ENCODE measurements around the gene PLA1A. TPM values are rescaled to one million over a fixed set of nuclear protein-coding genes. Genes with fewer than 3 reads are reported as not detected.

Gene PLA1A
- total RNA-seq, 4 donors from 2014 or later: 0.97 to 9.6 (median 3.2) TPM

DNA sequence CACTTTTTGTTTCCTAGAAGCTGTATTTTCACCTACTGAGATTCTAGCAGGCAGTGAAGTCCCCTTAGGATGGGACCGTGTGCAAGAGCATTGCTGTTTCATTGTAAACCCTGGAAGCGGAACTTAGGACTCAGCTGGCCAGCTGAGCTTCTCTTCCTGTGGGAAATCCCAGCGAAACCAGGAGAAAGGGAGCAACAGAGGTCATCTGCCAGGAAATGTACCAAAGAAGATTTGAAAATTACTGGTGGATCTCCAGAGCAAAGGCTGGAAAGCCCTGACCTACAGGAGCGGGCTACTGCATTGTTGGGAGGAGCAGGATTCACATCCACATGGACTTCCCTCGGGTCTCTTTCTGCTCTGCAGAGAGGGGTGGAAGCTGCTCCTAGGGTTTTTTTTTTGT is 26.0 kb upstream of the PLA1A start:
- Histone ChIP-seq H3K27me3 (no peaks in the 10 kb centered on the region), H3K9me3 (no peaks in the 10 kb centered on the region), H3K36me3 (no peaks in the 10 kb centered on the region), H3K27ac (peak overlapping the region in 3 of 4 donors; percentile 50 to 63 (median 63)), H3K4me1 (peaks cover 0 to 4% of the 10 kb centered on the region in 2 donors), H3K4me3 (no peak overlapping the region)
- DNase-seq (no peak), ATAC-seq (peak; percentile 45 to 71)
- TF ChIP-seq CTCF (IDR thresholded peaks at IDR 0.05 in 4 of 5, conservative IDR thresholded peaks at IDR 0.05 in 1 of 5): no peak
- no peak for TF ChIP-seq POLR2A (IDR thresholded peaks at IDR 0.05)
- intact Hi-C loops (cut with DNase I; ENCODE audit: low total_unique reads): no loop called here
- in situ Hi-C loops (cut with MboI; ENCODE audit: low sequenced_read_pairs in 4 of 4): loop anchor here in 1 of 4 donors (10.0 kb wide), 1 partner anchor 93 kb away; the partner anchor contains the start of gene POPDC2

- Histone ChIP-seq H3K27me3 (no peaks in the 10 kb centered on the region), H3K27ac (no peak overlapping the region), H3K4me1 (peaks cover 7 to 15% of the 10 kb centered on the region in 2 donors), H3K4me3 (no peak overlapping the region), H3K36me3 (no peaks in the 10 kb centered on the region), H3K9me3 (no peaks in the 10 kb centered on the region)
- in situ Hi-C loops (cut with MboI; ENCODE audit: low sequenced_read_pairs in 4 of 4): loop anchor here in 1 of 4 donors (10.0 kb wide), 1 partner anchor 89 kb away; the partner anchor contains the start of gene POPDC2
- no peak for TF ChIP-seq POLR2A (IDR thresholded peaks at IDR 0.05)
- no peak for TF ChIP-seq CTCF (IDR thresholded peaks at IDR 0.05 in 4 of 5, conservative IDR thresholded peaks at IDR 0.05 in 1 of 5)
- intact Hi-C loops (cut with DNase I; ENCODE audit: low total_unique reads): loop anchor here (5.0 kb wide), 2 partner anchors 78 to 102 kb away; partner anchors contain the start of genes COX17 and TIMMDC1
- DNase-seq (no peak), ATAC-seq (no peak)
These were observed 22.2 kb upstream of the PLA1A start for GRCh38 chr3:119575507-119575906.

DNA sequence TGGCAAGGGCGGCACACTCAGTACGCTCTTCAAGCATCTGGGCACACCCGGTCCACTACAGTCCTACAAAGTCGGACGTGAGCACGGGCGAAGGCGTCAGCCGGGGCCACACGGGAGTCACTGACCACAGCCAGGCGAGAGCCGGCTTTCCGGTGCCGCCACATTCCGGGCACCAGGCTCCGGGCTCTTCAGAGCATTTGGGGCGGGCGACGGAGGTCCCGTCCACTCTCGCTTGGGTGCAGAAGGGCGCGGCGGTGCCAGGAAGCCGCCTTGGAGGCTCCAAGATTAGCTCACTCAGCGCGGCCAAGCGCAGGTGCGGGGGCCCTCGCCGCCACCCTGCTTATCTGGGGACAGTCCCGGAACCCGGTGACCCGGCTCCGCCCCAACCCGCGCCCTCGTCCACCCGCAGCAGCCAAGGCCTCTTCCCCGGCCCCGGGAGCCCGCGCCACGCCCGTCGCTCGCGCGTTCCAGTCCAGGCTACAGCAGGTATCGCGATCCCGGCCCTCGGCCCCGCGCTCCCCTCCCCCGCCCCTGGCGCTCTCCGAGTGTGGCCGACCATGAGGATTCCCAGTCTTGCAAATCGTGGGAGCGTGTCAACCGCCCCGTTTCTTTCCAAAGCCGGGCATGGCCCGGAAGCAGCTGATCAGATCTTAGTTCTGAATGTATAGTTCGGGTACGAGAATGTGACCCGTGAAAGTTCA is 18.2 kb upstream of the PLA1A start, which contains the start of gene ADPRH:
Gene ADPRH, plus strand, starts transcription at position 127 of the 701 bp plus-strand sequence. CDS start 2,678 bp downstream, outside the sequence.
- no peaks in the 10 kb centered on the region for H3K27me3 ChIP-seq
- intact Hi-C loops (cut with DNase I; ENCODE audit: low total_unique reads): loop anchor here (2.0 to 5.0 kb wide), 4 partner anchors 17 to 98 kb away; partner anchors contain the start of genes COX17, PLA1A and TIMMDC1
- ATAC-seq: peak; percentile 87 to 88
- peak within 1 kb of the TSS; percentile 66 to 75 (median 71) for H3K4me3 ChIP-seq
- H3K4me1 ChIP-seq: peaks cover 8 to 13% of the 10 kb centered on the region in 2 donors
- DNase-seq: peak; percentile 74 to 88
- H3K27ac ChIP-seq: peak within 1 kb of the TSS; percentile 92 to 97 (median 94)
- TF ChIP-seq POLR2A (IDR thresholded peaks at IDR 0.05): peak; percentile 57 to 76
- TF ChIP-seq CTCF (IDR thresholded peaks at IDR 0.05 in 4 of 5, conservative IDR thresholded peaks at IDR 0.05 in 1 of 5): no peak
- no peaks in the 10 kb centered on the region for H3K9me3 ChIP-seq
- H3K36me3 ChIP-seq: no peaks in the 10 kb centered on the region
- in situ Hi-C loops (cut with MboI; ENCODE audit: low sequenced_read_pairs in 4 of 4): loop anchor here in 1 of 4 donors (10.0 kb wide), 1 partner anchor 85 kb away; the partner anchor contains the start of gene POPDC2

- intact Hi-C loops (cut with DNase I; ENCODE audit: low total_unique reads) (loop anchor here (2.0 kb wide), 2 partner anchors 17 to 51 kb away; partner anchors contain the start of gene PLA1A), in situ Hi-C loops (cut with MboI; ENCODE audit: low sequenced_read_pairs in 4 of 4) (no loop called here)
- Histone ChIP-seq H3K27ac (peak overlapping the region; percentile 92 to 97 (median 94)), H3K9me3 (no peaks in the 10 kb centered on the region), H3K4me3 (peak overlapping the region; percentile 66 to 75 (median 71)), H3K36me3 (no peaks in the 10 kb centered on the region), H3K4me1 (peaks cover 8 to 13% of the 10 kb centered on the region in 2 donors), H3K27me3 (no peaks in the 10 kb centered on the region)
- ATAC-seq: peak; percentile 68 to 77
- DNase-seq: peak in 1 of 2 donors; percentile 53
- TF ChIP-seq POLR2A (IDR thresholded peaks at IDR 0.05): no peak
- TF ChIP-seq CTCF (IDR thresholded peaks at IDR 0.05 in 4 of 5, conservative IDR thresholded peaks at IDR 0.05 in 1 of 5): peak in 2 of 5 experiments; percentile 16 to 23
These were observed 17.5 kb upstream of the PLA1A start for GRCh38 chr3:119580067-119580760.

All from gastrocnemius medialis (tissue), 4 donors.